ENCODE measurements around the gene TDP2. TPM values are rescaled to one million over a fixed set of nuclear protein-coding genes. Genes with fewer than 3 reads are reported as not detected.

Gene TDP2
- total and polyA plus RNA-seq, 9 of the 15 experiments (the other 6 are each of a cell fraction or from before 2014, with no cell fraction given), result 27.7 to 60.1 (median 31.8) TPM

DNA sequence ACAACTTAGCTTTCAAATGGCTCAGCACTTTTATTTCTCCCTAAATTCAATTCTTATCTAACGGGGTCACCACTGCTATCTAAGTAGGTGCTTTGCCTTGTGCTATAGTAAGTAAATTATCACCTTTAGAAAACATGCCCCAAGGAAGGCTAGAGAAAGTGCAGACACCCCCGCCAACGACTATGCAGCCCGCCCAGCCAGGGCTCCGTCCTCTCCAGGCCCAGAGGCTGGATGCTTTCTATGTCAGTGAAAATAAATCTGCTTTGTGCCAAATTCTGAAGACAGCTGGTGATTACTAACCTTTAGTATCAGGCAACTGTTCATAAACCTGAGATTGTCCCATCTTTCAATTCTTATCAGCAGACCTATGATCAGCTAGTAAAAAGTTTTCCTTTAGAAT lies 35.0 kb downstream of the TDP2 start:
- Histone ChIP-seq H3K36me3 (ENCODE audit: control insufficient read depth, insufficient read depth, low read length) (no peaks in the 10 kb centered on the region), H3K4me2 (ENCODE audit: insufficient read depth, low read length) (no peak overlapping the region), H2AFZ (ENCODE audit: low read depth, low read length) (no peak overlapping the region), H3K79me2 (ENCODE audit: control insufficient read depth, insufficient read depth, low read length) (no peaks in the 10 kb centered on the region), H3K27ac (ENCODE audit: extremely low read depth, low read depth, low read length) (no peak overlapping the region), H4K20me1 (replicated peaks; ENCODE audit: control insufficient read depth, insufficient read depth, low read length) (no peaks in the 10 kb centered on the region), H3K4me3 (no peak overlapping the region), H3K9ac (ENCODE audit: insufficient read depth in 1 of 2, low read depth in 2 of 2, low read length in 2 of 2) (no peak overlapping the region), H3K27me3 (ENCODE audit: control insufficient read depth in 2 of 2, insufficient read depth in 2 of 2, low read length in 2 of 2) (peaks cover 14 to 17% of the 10 kb centered on the region in 2 experiments), H3K9me1 (ENCODE audit: control insufficient read depth, insufficient read depth, low read length) (no peaks in the 10 kb centered on the region), H3K4me1 (replicated peaks in 1 of 2; ENCODE audit: control insufficient read depth in 2 of 2, insufficient read depth in 2 of 2, low read length in 2 of 2) (no peaks in the 10 kb centered on the region), H3K9me3 (replicated peaks; ENCODE audit: control insufficient read depth, insufficient read depth, low read depth, low read length) (no peaks in the 10 kb centered on the region)
- in situ Hi-C loops (cut with MboI), result no loop called here
- FAIRE-seq (no peak), ATAC-seq (no peak; the same call in 2 of the 3 replicates), DNase-seq (ENCODE audit: extremely low read depth in 1 of 4, low spot score in 3 of 4) (no peak)
- intact Hi-C loops (cut with micrococcal nuclease), result no loop called here
- TF ChIP-seq ZNF212 (CRISPR knock-in tag; IDR thresholded peaks at IDR 0.05), result no peak
- TF ChIP-seq, protein P1, sequence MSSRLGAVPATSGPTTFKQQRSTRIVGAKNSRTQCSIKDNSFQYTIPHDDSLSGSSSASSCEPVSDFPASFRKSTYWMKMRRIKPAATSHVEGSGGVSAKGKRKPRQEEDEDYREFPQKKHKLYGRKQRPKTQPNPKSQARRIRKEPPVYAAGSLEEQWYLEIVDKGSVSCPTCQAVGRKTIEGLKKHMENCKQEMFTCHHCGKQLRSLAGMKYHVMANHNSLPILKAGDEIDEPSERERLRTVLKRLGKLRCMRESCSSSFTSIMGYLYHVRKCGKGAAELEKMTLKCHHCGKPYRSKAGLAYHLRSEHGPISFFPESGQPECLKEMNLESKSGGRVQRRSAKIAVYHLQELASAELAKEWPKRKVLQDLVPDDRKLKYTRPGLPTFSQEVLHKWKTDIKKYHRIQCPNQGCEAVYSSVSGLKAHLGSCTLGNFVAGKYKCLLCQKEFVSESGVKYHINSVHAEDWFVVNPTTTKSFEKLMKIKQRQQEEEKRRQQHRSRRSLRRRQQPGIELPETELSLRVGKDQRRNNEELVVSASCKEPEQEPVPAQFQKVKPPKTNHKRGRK (tag; IDR thresholded peaks at IDR 0.05), result no peak
- TF ChIP-seq ZNF224 (CRISPR knock-in tag; IDR thresholded peaks at IDR 0.05), result no peak
- TF ChIP-seq, protein P2, sequence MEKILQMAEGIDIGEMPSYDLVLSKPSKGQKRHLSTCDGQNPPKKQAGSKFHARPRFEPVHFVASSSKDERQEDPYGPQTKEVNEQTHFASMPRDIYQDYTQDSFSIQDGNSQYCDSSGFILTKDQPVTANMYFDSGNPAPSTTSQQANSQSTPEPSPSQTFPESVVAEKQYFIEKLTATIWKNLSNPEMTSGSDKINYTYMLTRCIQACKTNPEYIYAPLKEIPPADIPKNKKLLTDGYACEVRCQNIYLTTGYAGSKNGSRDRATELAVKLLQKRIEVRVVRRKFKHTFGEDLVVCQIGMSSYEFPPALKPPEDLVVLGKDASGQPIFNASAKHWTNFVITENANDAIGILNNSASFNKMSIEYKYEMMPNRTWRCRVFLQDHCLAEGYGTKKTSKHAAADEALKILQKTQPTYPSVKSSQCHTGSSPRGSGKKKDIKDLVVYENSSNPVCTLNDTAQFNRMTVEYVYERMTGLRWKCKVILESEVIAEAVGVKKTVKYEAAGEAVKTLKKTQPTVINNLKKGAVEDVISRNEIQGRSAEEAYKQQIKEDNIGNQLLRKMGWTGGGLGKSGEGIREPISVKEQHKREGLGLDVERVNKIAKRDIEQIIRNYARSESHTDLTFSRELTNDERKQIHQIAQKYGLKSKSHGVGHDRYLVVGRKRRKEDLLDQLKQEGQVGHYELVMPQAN (IDR thresholded peaks at IDR 0.05; ENCODE audit: borderline replicate concordance), result no peak
- TF ChIP-seq ESRRB (CRISPR knock-in tag; IDR thresholded peaks at IDR 0.05; ENCODE audit: borderline replicate concordance), result no peak
- TF ChIP-seq, protein P3, sequence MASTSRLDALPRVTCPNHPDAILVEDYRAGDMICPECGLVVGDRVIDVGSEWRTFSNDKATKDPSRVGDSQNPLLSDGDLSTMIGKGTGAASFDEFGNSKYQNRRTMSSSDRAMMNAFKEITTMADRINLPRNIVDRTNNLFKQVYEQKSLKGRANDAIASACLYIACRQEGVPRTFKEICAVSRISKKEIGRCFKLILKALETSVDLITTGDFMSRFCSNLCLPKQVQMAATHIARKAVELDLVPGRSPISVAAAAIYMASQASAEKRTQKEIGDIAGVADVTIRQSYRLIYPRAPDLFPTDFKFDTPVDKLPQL (IDR thresholded peaks at IDR 0.05; ENCODE audit: extremely low read depth, insufficient read length), result no peak
- no peak for TF ChIP-seq ZNF589 (CRISPR knock-in tag; IDR thresholded peaks at IDR 0.05; ENCODE audit: low read depth)
- TF ChIP-seq HDAC2 (IDR thresholded peaks at IDR 0.05), result no peak
- TF ChIP-seq TAF1 (IDR thresholded peaks at IDR 0.05; ENCODE audit: control insufficient read depth, extremely low read depth, insufficient read depth, low read length, severe bottlenecking), result no peak
- WGBS (ENCODE audit: insufficient coverage, low coverage, missing lambda C conversion rate), result 5% methylated on average over 5 of the region's 5 CpGs
- no TSS peak for BruUV-seq (replicated peaks)
- ChIA-PET CTCF (ENCODE audit: low intra/inter-chr PET ratio) (no interaction called here), POLR2A (interaction anchor here (0.7 to 0.8 kb wide), 2 partner anchors 28 to 38 kb away, joined by 3 read pairs; no protein-coding TSS in a partner anchor)
